Ovary (tissue), 9 donors: Measurements from ENCODE around the gene DGKK. TPM values are rescaled to one million over a fixed set of nuclear protein-coding genes. Genes with fewer than 3 reads are reported as not detected.

Experiments
- DNase-seq, 5 donors: peaks; one replicate each; pipeline ENCODE4 v3.0.0-alpha.2; 2019 to 2020
- H3K27ac ChIP-seq, 2 donors: fragments of 200-600 bp; one replicate each; pipeline versions ENCODE4 v1.5.1 to v1.8.0; 2019 to 2022
- H3K27me3 ChIP-seq: fragments of 200-600 bp; one replicate; pipeline ENCODE4 v1.8.0; 2022
- H3K36me3 ChIP-seq: fragments of 200-600 bp; sonication (generic); one replicate; pipeline ENCODE4 v1.5.1; 2019
- H3K4me1 ChIP-seq: one replicate; pipeline ENCODE4 v1.8.1; 2013; ENCODE audit warnings: mild to moderate bottlenecking, moderate library complexity; ENCODE audit not compliant: insufficient read depth
- H3K4me3 ChIP-seq: fragments of 200-600 bp; sonication (generic); one replicate; pipeline ENCODE4 v1.5.1; 2017
- H3K9me3 ChIP-seq, 2 donors: fragments of 200-600 bp in 1 of 2; sonication (generic) in 1 of 2; one replicate each; pipeline versions ENCODE4 v1.5.1 to v1.8.1; 2013 to 2019; ENCODE audit warnings: mild to moderate bottlenecking in 1 of 2, moderate library complexity in 1 of 2
- CTCF ChIP-seq, 3 donors: fragments of 450-650 bp in 2 of 3; fragments of 200-600 bp in 1 of 3; IDR thresholded peaks; one replicate each; pipeline versions ENCODE4 v1.5.1 to v1.8.0; 2016 to 2022; ENCODE audit warnings: antibody characterized with exemption in 3 of 3, mild to moderate bottlenecking in 1 of 3
- EP300 ChIP-seq: sonication (generic); formaldehyde crosslinking; IDR thresholded peaks from one replicate; pipeline ENCODE4 v1.6.1; 2017; ENCODE audit warnings: antibody characterized with exemption
- POLR2A ChIP-seq: fragments of 450-650 bp; IDR thresholded peaks from one replicate; pipeline ENCODE4 v1.6.1; 2017; ENCODE audit warnings: antibody characterized with exemption, mild to moderate bottlenecking, moderate library complexity
- WGBS, 3 donors: extraction: QIAGEN DNeasy Blood & Tissue Kit in 1 of 3; methylation state at CpG; one replicate each; pipeline versions ENCODE4 v1.1.5 to v1.1.7; 2013 to 2017; 5-methylcytosine and 5-hydroxymethylcytosine counted together
- intact Hi-C, 4 donors: fragments of 100-400 bp; cut with DNase I; formaldehyde crosslinking; loops; one replicate each; pipeline versions ENCODE4 v1.11.0 to v1.15.1; 2022 to 2023
- polyA plus RNA-seq, 2 donors: library from polyadenylated mRNA; stranded (reverse); fragments of 200-250 nt in 1 of 2; fragments of 350-450 nt in 1 of 2; fragmentation: Illumina TruSeq in 1 of 2; extraction: RNeasy Lipid Tissue Mini Kit (QIAGEN cat#74804) in 1 of 2; gene quantifications; one replicate each; pipeline ENCODE4 v1.2.3, GENCODE V29; 2013 to 2014
- total RNA-seq, 7 donors: library from RNA; depleted of rRNA in 2 of 7; stranded (reverse); fragments of >200 nt in 2 of 7; fragmentation: NEBNext Ultra II Directional in 3 of 7; extraction: Animal tissue kit (Norgen Biotek cat#: 25700) in 3 of 7; gene quantifications; one replicate each; pipeline versions ENCODE4 v1.1.0 to v1.2.4, GENCODE V29; 2016 to 2023
- donor health status: DM: no; HTN: no; CAD: no; lungs with moderate emphysema.
- donor health status: DM: no; HTN: no; CAD: no.
- donor health status: Bipolar disorder and iron deficiency.
- donor health status: DM: yes; HTN: yes; CAD: no.
- donor health status: DM: no; HTN: no; CAD: no.
- donor health status: DM: yes; HTN: yes; CAD: no.

DGKK gene
- total and polyA plus RNA-seq, 9 donors: 0.11 TPM; not detected in 8

- Histone ChIP-seq H3K4me1 (no peaks in the 10 kb centered on the region), H3K36me3 (no peaks in the 10 kb centered on the region), H3K27me3 (no peaks in the 10 kb centered on the region), H3K4me3 (no peak overlapping the region), H3K27ac (no peak overlapping the region), H3K9me3 (no peaks in the 10 kb centered on the region)
- WGBS, 3 donors: 70 to 74% (median 74%) methylated on average over 3 of the region's 3 CpGs
- intact Hi-C loops: no loop called here
- TF ChIP-seq POLR2A (no peak), EP300 (no peak), CTCF (IDR thresholded peaks at IDR 0.05) (no peak)
- no peak for DNase-seq
These were observed 67.7 kb downstream of the DGKK start for GRCh38 chrX:50402886-50403285.

GRCh38 chrX:50393902-50394301 lies 76.7 kb downstream of the DGKK start:
- Histone ChIP-seq H3K27ac (no peak overlapping the region), H3K9me3 (no peaks in the 10 kb centered on the region), H3K4me3 (no peak overlapping the region), H3K36me3 (no peaks in the 10 kb centered on the region), H3K4me1 (no peaks in the 10 kb centered on the region), H3K27me3 (no peaks in the 10 kb centered on the region)
- intact Hi-C loops: no loop called here
- 11 to 30% (median 25%) methylated on average over 2 of the region's 2 CpGs for WGBS, 3 donors
- TF ChIP-seq POLR2A (no peak), CTCF (IDR thresholded peaks at IDR 0.05) (no peak), EP300 (no peak)
- no peak for DNase-seq

GRCh38 chrX:50386520-50386919 lies 84.1 kb downstream of the DGKK start:
- Histone ChIP-seq H3K9me3 (no peaks in the 10 kb centered on the region), H3K27me3 (no peaks in the 10 kb centered on the region), H3K4me3 (no peak overlapping the region), H3K36me3 (no peaks in the 10 kb centered on the region), H3K4me1 (no peaks in the 10 kb centered on the region), H3K27ac (no peak overlapping the region)
- DNase-seq: no peak
- intact Hi-C loops: no loop called here
- TF ChIP-seq CTCF (IDR thresholded peaks at IDR 0.05) (no peak), EP300 (no peak), POLR2A (no peak)
- WGBS, 3 donors: 57 to 66% (median 58%) methylated on average over 2 of the region's 2 CpGs

GRCh38 chrX:50381729-50382415 lies 88.8 kb downstream of the DGKK start:
- H3K27ac ChIP-seq: no peak overlapping the region
- H3K27me3 ChIP-seq: no peaks in the 10 kb centered on the region
- no peak for TF ChIP-seq POLR2A
- no peak for TF ChIP-seq CTCF (IDR thresholded peaks at IDR 0.05)
- H3K36me3 ChIP-seq: no peaks in the 10 kb centered on the region
- no peaks in the 10 kb centered on the region for H3K9me3 ChIP-seq
- DNase-seq: no peak
- H3K4me3 ChIP-seq: no peak overlapping the region
- intact Hi-C loops: no loop called here
- no peaks in the 10 kb centered on the region for H3K4me1 ChIP-seq
- 74 to 81% (median 79%) methylated on average over 5 of the region's 5 CpGs for WGBS, 3 donors
